Stimulated activated naive CD8-positive, alpha-beta T cell treated with anti-CD3 and anti-CD28 coated beads, Interleukin-15, Interleukin-2, amounts not matched to agents 100 U/mL and 50 U/mL, for 24 hours (primary cell): ENCODE data around the gene PASK.

Source experiments
- ATAC-seq: fragments of 150-1000 bp; cut with Tn5 transposase; one replicate; pipeline ENCODE4 v1.10.0; 2021
- DNase-seq: peaks from one replicate; pipeline ENCODE4 v3.0.0; 2021

The PASK gene

DNA sequence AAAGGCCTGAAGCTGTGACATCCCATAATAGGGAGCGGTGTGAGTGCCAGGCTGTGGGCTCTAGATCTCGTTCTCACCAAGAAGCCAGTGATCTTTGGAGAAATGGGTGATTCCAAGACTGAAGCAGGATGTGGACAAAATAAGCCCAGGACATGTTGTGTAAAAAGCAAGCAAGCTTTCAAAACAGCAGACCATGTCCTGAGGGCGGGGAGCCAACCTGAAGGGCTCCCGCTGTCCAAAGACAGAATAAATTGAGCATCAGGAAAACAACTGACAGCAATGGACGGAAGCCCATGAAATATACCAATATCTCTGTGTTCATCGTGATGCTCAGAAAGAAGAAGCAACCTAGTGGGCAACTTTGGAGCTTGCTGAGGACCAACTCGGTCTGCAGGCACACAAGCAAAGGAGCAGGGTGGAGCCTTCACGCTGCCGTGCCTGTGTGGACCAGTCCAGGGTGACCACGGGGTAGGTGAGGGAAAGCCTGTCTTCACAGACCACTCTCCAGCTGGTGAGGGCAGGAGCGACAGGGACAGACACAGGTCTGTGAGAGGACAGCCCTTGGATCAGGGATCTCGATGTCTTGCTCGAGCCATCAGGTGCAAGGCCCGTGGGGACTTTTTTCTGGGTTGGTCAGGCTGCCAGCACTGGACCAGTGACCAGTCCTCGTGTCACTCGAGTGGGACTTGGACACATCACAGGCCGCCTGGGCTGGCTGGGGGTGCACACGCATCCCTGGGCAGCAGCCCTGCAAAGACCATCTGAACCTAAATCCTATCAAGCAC is 68.7 kb downstream of the PASK start:
- no peak for ATAC-seq
- no peak for DNase-seq

DNA sequence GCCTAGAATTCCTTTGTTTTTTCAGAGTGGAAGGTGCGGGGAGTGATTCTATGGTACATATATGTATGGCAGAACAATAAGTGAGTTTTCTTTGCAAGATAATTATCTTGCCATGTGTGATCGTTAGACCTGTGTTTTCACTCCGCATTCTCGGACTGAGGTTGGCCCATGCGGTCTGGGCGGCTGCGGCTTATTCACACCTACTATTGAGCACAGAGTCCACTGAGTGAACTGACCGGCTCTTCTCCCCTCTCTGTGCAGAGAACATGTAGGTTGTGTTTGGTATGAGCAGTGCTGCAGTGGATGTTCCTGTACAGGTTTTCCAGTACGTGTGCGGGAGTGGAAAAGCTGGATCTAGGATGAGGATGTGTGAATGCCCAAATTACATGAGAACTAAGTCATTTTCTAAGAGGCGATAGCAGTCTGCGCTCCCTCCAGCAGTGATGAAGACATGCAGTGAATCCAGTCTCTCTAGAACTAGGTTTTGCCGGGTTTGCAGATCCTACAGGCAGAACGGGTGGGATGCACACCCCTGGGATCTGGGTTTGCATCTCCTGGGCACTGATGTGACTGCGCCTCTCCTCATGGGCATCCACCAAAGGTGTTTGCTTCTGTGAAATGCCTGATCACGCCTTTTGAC is 74.3 kb downstream of the PASK start:
- DNase-seq (no peak), ATAC-seq (no peak)

GRCh38 chr2:241074065-241074818 is 75.0 kb downstream of the PASK start:
- DNase-seq (no peak), ATAC-seq (no peak)

GRCh38 chr2:241073166-241074064 is 75.9 kb downstream of the PASK start:
- ATAC-seq (no peak), DNase-seq (no peak)

- no peak for DNase-seq
- no peak for ATAC-seq
These were observed 76.6 kb downstream of the PASK start for GRCh38 chr2:241072553-241073165.

DNA sequence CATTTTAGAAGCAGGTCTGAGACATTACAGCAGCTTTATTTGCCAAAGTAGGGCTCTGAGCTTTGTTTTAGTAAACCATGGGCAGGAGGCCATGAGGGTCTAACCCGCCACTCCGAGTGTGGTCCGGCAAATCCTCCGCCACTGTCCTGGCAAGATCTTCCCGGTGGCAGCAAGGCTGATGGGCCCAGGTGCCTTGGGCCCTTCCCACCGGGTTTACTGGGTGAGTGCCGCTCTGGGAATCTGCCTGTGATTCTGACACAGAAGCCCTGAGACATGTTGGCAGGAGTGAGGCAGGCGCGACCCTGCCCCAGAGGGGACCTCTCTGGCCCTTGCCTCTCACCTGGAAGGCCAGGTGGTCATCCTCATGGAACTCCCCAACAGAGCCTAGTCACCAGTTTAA is 77.1 kb downstream of the PASK start:
- ATAC-seq = no peak
- DNase-seq = no peak

- ATAC-seq = no peak
- DNase-seq = no peak
These were observed 77.6 kb downstream of the PASK start for GRCh38 chr2:241071677-241072111.

GRCh38 chr2:241070811-241071676 is 78.2 kb downstream of the PASK start:
- DNase-seq (no peak), ATAC-seq (no peak)

GRCh38 chr2:241070361-241070760 is 78.9 kb downstream of the PASK start:
- DNase-seq = no peak
- ATAC-seq = no peak

- ATAC-seq = no peak
- DNase-seq = no peak
These were observed 79.4 kb downstream of the PASK start for GRCh38 chr2:241069821-241070281.

GRCh38 chr2:241068942-241069810 is 80.1 kb downstream of the PASK start:
- no peak for ATAC-seq
- DNase-seq = no peak

- DNase-seq = no peak
- no peak for ATAC-seq
These were observed 80.9 kb downstream of the PASK start for GRCh38 chr2:241068136-241068941.

DNA sequence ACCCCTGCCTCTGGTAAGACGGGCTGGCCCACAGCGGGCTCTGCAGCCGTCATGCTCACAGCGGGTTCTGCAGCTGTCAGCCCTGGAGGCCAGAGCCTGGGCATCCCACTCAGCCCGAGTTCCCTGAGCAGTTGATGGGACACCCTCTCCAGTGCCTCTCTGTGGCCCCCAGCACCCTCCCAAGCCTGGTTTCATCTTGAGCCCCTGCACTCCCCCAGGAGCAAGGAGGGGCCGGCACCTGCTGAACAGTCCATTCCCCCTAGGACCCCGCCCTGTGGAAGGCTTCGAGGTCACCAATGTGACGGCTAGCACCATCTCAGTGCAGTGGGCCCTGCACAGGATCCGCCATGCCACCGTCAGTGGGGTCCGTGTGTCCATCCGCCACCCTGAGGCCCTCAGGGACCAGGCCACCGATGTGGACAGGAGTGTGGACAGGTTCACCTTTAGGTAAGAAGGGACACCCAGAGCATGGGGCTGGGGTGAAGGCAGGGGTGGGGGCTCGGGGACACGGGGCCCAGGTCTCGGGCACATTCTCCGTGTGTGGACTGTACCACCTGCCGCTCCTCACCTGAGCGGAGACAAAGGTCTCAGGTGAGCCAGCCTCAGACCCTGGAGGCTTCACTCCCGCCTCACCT is 81.7 kb downstream of the PASK start:
- ATAC-seq = no peak
- DNase-seq = no peak

DNA sequence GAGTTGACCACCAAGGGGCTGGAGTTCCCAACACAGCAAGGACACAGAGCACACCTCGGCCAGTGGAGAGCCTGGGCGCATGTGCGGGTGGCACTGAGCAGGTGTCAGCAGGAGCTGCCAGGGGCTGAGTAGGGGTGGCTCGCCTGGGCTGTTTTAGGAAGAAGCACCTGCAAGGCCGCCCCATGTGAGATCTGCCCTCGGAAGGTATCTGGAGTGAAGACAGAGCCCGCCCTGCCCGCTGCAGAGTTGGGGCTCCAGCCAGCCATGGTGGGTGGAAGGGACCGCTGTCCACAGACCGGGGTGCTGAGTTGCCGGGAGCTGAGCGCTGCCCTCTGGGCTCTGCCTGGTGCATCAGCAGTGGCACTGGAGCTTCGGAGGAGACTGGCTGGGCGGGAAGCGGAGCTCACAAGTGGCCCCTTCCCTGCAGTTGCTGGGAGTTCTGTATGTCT is 82.4 kb downstream of the PASK start:
- DNase-seq (no peak), ATAC-seq (no peak)

- DNase-seq = no peak
These were observed 82.9 kb downstream of the PASK start for GRCh38 chr2:241066171-241066892.

DNA sequence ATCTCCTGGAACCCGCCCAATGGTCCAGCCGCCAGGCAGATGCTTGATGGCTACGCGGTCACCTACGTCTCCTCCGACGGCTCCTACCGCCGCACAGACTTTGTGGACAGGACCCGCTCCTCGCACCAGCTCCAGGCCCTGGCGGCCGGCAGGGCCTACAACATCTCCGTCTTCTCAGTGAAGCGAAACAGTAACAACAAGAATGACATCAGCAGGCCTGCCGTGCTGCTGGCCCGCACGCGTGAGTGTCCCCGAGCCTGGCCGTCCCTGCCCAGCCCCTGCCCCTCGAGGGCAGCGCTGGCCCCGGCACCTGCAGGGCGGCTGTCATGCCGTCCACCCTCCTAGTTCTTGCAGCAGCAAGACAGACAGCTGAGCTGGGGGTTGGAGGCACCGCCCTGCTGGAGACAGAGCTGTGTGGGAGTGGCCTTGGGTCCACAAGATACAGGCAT is 83.9 kb downstream of the PASK start:
- no peak for ATAC-seq
- no peak for DNase-seq

More at GRCh38 chr2:241066171-241066892, 82.9 kb downstream of the PASK start:
- no peak for ATAC-seq

DNA sequence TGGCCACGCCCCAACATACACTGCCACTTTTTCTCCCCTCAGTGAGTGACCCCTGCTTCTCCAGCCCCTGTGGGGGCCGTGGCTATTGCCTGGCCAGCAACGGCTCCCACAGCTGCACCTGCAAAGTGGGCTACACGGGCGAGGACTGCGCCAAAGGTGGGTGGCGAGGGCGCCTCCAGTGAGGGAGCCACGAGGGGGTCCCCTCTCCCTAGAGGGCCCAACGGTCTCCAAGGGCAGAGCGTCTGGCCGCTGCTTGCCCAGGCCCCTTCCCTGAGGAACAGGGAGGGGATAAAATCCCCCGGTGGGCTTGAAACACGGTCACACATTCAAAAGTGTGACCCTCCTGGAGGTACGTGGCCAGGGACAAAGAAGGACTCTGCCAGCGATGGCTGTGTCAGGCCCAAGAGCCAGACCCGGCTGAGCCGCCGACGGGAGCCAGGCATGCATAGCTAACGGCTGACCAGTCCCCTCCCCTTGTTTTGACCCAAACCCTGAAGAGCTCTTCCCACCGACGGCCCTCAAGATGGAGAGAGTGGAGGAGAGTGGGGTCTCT is 84.4 kb downstream of the PASK start:
- DNase-seq (no peak), ATAC-seq (no peak)
